GM10847 (cell line): ENCODE data around the gene TGFB2.

Experiments used
- POLR2A ChIP-seq: IDR thresholded peaks from 2 replicates; pipeline ENCODE4 v1.6.1; 2011; ENCODE audit not compliant: insufficient read length; ENCODE audit errors: extremely low read depth

The TGFB2 gene

DNA sequence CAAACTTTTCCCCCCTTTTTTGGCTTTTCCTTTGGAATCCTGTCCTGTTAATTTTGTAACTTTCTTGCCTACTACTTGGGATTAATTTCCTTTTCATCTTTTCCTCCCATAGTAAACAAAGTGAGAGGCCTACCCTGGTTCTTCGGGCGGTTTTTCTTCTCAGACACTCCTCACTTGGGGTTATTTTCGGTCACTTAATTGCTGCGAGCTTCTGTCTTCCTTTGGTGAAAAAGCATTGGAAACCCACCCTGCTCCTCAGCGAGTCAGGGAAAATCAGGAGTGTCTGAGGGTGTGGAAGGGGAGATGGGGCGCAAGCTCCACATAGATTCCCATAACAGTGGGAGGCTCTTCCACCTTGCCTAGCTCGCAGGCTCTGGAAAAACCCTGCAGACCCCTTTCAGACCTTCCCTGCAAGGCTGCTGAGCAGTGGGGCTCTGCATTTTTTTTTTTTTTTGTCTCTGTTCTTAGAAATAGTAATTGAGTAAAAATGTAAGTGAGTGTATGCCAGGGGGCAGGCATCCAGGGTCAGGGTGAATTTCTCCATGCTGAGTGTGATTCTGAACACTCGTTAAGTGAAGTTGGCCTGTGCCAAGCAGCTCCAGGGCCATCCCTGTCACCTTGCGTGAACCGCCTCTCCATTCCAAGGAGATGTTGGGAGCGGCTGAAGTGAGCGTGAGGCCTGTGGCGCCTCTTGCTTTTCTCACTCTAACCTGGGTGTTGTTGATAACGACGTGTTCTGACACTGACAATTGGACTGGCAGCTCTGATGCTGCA lies 20.3 kb downstream of the TGFB2 start:
- TF ChIP-seq POLR2A: no peak

DNA sequence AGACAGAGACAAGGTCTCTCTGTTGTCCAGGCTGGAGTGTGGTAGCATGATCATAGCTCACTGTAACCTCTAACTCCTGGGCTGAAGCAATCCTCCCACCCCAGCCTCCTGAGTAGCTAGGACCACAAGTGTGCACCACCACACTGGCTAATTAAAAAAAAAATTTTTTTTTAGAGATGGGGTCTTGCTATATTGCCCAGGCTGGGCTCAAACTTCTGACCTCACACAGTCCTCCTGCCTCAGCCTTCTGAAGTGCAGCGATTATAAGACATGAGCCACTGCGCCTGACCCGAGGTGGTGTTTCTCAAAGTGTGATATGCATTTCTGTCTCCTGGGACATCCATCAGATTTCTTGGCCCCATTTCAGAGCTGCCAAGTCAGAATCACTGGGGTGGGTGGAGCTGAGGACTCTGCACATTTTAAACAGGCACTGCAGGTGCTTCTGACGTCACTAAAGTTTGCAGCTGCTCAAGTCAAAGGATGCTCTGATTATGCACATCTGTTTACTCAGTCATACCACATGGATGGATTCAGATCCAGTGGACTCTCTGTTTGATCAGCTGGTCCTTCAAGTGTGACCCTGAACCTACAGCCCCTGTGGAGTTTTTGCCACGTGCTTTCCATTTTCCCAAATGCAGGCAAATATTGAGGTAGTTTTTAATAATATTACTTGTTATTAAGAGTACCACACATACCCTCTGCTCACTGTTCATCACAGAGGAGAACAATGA lies 21.4 kb downstream of the TGFB2 start:
- no peak for TF ChIP-seq POLR2A

- no peak for TF ChIP-seq POLR2A
Observed at GRCh38 chr1:218367118-218367517, 22.0 kb downstream of the TGFB2 start.

GRCh38 chr1:218368686-218369085 lies 23.6 kb downstream of the TGFB2 start:
- no peak for TF ChIP-seq POLR2A

DNA sequence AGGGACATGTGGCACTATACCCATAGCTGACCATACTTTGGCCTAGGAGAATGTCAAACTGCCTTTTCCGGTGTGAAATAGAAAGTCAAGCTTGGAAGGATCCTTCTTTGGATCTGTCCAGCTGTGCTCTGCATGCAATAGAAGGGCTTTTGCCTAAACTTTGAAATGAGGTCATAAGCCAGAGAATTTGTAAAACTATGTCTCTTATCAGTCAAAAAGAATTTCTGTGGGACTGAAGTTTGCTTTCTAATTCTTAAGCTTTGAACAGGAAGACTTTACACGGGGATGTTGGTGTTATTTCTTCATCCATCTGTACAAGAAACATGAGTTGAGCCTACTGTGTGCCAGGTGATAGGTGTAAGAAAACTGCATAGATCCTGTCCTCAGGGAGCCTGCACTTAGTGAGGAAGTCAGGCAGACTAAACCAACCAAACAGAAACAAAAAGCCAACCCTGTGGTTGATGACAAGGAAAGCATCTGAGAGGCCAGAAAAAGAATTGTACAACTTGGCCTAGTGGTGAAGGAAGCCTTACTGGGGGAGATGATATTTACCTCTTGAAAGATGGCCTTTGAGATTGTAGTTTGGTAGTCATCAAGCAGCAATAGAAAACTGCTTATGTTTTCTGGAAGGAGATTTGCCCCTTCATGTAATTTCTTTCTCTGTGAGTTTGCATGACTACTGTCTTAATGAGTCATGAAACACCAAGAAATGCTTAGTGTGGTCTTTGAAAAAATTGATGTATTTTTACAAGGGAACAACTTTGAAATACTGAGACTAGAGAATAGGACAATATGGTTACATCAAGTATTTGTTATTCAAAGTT lies 24.8 kb downstream of the TGFB2 start:
- TF ChIP-seq POLR2A: no peak

- TF ChIP-seq POLR2A: no peak
Observed at GRCh38 chr1:218371927-218372672, 27.0 kb downstream of the TGFB2 start.

GRCh38 chr1:218374401-218375353 lies 29.5 kb downstream of the TGFB2 start:
- no peak for TF ChIP-seq POLR2A

DNA sequence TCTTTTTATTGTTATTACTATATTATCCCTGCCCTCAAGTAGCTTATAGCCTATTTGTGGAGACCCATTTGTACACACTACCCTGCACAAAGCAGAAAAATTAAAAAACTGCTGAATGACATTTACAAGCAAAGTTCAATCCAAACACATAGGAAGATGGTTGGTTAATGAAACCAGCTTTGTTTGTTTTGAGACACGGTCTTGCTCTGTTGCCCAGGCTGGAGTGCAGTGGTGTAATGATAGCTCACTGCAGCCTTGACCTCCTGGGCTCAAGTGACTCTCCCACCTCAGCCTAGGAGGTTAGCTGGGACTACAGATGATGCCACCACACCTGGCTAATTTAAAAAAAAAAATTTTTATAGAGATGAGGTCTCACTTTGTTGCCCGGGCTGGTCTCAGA lies 31.6 kb downstream of the TGFB2 start:
- no peak for TF ChIP-seq POLR2A

DNA sequence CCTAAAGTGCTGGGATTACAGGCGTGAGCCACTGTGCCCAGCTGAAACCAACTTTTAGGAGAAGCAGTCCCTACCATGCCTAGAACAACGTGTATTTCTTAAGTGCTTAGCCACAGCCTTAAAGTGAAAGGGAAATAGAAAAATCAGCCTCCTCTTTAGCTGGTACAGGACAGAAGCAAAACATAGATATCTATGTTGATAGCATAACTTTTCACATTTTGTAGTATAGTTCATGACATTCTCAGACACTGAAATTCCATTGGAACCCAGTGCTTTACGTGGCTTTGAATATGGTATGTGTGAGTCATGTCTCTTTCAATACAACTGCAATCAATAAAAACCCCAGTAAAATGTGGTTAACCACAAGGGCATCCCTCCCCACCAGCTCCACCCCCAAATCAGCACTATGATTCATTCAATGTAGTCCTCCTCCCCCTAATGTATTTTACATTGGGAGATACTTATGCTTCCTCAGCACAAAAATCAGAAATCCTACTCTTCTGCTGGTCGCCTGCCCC lies 32.1 kb downstream of the TGFB2 start:
- TF ChIP-seq POLR2A: no peak

GRCh38 chr1:218380125-218380977 lies 35.2 kb downstream of the TGFB2 start:
- TF ChIP-seq POLR2A: no peak

DNA sequence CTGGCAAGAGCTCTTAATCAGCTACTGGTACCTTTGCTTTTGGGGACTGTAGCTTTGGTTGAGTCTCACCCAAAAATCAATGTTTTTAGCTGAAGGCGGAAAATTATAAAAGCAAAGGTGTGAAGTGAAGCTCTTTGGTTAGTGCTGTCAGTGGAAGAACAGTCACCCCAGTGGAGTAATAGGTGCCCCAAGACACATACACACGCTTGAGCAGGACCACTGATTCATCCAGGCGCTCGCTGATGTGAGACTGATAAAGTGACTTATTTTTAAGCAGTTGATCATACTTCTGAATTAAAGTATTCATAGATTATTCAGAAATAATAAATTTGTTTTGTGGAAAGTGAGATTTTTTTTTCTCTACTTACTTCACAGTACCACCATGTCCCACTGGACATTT lies 37.1 kb downstream of the TGFB2 start:
- no peak for TF ChIP-seq POLR2A

- no peak for TF ChIP-seq POLR2A
Observed at GRCh38 chr1:218383051-218383450, 37.9 kb downstream of the TGFB2 start.

DNA sequence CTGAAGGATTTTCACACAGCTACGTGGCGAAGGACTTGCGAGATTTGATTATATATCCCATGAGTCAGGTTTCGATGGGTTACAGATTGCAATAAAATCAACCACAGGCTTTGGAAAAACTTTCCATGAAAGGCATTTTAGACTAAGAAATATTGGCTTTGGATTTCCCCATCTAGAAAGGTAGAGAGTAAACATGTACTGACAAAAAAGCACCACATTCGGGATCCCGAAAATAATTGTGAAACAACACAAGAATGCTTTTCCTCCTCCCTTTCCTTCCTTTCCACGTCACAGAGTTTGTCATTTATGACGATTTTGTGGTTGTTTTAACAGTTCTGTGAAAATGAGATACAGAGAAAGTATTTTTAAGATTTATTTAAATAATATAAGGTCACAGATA lies 38.5 kb downstream of the TGFB2 start:
- no peak for TF ChIP-seq POLR2A
